DLD1 (cell line): Measurements from ENCODE around the gene B9D2.

ENCODE experiments used
- in situ Hi-C: cut with HindIII; loops from 2 replicates; pipeline ENCODE4 v1.10.0; 2017; ENCODE audit warnings: low sequenced_read_pairs

Gene B9D2

DNA sequence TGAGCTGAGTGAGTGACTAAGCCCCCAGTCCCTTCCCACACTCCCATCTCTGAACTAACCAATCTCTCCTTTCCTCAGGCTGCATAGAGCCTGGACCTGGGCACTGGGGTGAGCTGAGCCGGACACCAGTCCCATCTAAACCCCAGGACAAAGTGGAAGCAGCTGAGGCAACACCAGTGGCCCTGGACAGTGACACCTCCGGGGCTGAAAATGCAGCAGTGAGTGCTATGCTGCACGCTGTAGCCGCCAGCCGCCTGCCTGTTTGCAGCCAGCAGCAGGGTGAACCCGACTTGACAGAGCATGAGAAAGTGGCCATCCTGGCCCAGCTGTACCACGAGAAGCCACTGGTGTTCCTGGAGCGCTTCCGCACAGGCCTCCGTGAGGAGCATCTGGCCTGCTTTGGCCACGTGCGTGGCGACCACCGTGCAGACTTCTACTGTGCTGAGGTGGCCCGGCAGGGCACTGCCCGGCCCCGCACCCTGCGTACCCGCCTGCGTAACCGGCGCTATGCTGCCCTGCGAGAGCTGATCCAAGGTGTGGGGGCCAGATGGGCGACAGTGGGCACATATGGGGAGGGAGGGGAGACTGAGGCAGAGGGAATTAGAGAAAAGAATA lies 47.5 kb downstream of the B9D2 start:
- in situ Hi-C loops: no loop called here

DNA sequence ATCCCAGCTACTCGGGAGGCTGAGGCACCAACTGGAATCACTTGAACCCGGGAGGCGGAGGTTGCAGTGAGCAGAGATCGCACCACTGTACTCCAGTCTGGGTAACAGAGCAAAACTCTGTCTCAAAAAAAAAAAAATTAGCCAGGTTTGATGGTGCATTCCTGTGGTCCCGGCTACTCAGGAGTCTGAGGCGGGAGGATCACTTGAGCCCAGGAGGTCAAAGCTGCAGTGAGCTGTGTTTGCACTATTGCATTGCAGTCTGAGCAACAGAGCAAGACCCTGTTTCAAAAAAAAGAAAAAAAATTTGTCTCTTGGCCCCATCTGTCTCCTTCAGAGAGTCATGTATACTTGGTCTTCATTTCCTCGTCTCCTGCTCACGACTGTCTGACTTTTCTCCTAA lies 52.3 kb downstream of the B9D2 start:
- in situ Hi-C loops: no loop called here

DNA sequence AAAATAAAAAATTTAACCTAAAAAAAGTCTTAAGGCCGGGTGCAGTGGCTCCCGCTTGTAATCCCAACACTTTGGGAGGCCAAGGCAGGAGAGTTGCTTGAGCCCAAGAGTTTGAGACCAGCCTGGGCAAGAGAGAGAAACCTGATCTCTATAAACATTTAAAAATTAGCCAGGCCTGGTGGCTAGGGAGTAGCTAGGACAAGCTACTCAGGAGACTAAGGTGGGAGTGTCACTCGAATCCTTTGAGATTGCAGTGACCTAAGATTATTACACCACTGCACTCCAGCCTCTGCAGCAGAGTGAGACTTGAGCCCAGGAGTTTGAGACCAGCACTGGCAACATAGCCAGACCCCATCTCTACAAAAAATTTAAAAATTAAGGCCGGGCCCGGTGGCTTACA lies 52.9 kb downstream of the B9D2 start:
- in situ Hi-C loops: no loop called here

DNA sequence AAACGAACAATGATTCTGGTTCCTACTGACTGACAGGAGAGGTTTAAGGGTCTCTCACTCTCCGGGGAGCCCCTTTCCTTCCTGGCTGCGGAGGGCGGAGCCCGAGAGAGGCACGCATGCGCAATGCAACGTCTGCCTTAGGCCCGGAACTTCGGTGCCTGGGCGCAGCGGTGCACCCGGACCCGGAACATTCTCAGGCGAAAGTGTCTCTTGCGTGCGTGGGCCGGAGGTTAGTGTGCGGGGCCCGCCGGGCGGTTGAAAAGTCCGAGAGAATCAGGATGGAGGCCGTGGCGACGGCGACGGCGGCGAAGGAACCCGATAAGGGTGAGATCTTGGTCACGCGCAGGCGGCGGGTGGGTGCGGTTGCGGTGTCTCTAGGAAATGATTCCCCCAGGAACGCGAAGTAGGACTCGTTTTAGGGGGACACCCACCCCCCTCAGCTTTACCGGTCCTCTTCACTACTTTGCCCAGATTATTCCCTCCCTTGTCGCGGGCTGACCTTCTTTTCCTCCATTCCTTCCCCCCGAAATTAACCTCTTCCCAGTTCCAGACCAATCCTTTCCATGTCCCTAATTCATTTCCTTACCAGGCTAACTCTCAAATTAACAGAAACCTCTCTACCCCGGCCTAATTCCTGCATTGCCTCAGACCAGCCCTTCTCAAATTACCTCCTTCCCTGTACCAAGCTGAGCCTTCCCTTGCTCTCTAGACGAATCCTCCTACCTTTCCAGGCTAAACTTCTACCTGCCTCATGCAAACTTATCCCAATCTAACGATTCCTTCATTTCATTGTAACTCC lies 53.7 kb downstream of the B9D2 start, which contains the start of gene CCDC97:
Gene CCDC97 (plus strand): TSS at position 140 of the 799 bp plus-strand sequence. CDS start 139 bp downstream, at position 279.
- in situ Hi-C loops: no loop called here

DNA sequence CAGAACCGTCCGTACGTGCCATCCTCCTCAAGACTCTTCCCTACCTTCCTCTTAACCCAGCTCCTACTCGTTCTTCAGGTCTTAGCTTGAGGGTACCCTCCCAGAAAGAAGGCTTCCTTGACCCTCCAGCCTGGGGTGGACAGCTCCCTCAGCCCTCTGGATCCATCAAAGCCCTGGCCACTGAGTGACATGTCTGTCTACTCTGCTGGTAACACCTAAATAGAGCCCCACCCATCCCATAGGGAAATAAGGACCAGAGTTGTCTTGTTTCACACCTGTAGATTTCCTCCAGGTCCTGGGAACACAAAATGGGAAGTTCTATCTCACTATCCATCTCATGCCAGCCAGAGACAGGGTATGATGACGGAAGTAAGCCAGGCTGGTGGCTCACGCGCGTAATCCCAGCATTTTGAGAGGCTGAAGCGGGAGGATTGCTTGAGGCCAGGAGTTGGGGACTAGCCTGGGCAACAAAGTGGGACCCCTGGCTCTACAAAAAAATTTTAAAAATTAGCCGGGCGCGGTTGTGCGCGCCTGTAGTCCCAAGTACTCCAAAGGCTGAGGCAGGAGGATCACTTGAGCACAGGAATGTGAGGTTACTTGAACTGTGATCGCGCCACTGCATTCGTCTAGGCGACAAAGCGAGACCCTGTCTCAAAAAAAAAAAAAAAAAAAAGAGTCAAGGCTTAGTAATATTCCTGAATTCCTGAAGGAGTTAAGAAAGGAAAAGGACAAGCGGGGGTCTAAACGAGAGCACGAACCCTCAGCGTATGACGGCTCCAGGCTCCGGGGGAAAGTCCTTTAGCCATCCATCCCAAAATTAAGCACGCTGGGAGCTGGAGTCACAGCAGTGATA lies 54.5 kb downstream of the B9D2 start:
- in situ Hi-C loops: no loop called here

DNA sequence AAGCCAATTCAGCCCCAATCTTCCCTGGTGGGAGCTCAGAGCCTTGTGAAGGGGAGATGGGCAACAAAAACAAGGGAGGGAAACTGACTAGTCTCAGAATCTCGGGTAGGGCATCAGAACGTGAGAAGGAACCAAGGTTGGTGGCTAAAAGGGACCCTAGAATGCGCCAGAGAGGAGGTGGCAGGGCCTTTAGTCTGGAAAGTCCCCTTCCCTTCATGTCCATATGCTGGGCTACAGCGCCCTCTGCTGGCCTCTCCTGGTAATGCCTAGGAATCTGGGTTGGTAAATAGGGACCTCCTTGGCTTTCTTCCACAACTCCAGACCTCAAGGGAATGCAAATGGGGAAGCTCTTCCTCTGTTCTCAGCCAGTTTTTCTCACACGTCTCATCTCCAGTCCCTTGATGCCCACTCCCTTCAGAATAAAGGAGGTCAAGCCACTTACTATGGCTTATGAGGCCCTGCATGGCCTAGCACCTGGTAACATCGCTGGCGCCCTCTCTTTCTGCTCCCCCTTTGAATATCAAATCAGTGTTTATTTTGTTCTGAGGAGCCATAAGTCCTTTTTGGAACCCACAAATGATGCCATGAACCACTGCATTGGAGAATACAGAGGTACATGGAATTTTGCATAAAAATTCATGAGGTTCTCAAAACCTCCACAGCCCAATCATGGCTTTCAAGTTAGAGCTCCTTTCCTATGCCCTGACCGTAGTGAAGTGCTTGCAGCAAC lies 55.3 kb downstream of the B9D2 start:
- in situ Hi-C loops: no loop called here

DNA sequence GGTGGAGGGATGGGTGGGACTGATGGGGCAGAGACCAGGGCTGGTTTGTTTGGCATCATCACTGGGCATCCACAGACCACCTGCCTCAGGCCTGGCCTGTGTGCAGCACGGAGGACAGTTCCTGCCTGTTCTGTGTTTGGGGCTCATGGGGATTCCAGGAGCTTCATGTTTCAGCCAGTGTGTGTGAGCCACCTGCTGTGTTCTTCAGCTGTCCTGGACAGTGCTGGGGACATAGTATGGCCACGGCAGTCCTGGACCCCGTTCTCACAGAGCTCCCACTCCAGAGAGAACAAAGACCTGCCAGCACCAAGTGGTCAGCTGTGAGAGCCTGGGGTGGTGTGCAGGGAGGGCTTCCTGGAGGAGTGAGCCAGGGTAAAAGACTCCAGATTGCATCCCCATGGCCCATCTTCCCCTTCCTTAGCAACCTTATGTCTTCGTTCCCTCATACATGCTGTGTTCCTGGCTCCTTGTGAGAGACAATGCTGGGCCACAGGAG lies 55.9 kb downstream of the B9D2 start:
- in situ Hi-C loops: no loop called here

DNA sequence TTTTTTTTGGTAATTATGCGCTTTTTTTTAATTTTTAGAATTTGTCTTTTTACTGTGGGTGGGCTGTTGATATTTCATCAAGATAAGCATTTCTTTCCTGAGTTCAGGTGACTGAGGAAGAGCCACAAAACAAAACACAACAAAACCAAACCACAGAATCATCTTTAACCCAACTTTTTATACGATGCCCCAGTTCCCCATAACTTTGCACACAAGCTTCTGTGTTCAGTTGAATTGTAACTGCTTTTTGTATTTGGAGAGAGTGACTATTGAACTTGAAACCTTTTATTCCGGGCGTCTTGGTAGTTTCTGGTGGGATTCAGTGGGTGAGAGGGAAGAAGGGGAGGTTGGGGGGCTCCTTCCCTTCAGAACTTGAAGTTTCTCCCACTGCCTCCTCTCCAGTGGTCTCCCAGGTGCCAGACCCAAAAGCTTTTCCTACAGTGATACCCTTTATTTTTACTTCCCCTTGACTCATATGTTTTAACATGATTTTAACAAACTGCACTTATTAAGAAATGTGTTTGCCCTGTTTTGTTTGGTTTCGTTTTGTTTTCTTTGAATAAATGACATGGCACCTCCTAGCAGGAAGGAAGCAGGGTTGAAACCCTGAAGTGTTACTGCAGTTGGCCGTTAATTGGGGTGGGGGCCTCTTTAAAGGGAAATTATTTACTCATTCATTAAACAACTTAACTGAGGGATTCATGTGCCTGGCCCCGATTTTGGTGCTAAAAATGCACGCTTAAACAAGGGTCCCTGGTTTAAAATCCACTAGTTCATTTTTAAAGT lies 56.7 kb downstream of the B9D2 start:
- in situ Hi-C loops: no loop called here

DNA sequence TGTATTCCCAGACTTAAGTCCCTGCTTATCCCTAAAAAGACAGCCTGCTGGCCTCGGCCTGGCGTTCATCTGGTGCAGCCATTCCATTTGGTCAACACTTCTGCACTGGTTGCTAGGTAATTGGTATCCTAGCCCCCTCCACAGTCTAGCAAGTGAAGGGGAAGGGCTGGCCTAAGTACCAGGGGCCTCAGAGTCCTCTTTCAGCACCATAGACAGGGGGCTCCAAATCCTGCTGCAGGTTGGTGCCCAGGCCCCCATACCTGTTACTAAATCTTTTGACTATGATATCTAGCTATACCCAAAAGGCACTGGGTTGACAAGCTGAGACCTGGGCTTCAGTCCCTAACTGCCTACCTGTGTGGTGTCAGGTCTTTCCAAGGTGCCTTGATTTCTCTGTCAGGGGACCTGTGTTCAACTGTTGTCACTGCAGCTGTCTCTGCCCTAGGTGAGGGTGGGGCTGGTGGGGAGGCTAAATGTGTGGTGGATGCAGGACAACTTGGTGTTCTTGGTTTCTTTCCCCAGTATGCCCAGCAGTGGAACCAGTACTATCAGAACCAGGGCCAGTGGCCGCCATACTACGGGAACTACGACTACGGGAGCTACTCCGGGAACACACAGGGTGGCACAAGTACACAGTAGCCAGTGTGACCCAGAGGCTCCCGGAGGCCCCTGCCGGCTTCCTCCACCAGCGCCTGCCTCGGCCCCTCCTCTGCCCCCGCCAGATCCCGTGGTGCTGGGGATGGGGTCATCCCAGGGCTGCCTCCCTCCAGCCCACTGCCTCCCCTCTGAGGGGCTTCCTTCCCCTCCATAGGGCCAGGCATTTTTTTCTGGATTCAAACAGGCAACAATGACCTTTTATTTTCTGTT lies 57.8 kb downstream of the B9D2 start:
- in situ Hi-C loops: no loop called here

DNA sequence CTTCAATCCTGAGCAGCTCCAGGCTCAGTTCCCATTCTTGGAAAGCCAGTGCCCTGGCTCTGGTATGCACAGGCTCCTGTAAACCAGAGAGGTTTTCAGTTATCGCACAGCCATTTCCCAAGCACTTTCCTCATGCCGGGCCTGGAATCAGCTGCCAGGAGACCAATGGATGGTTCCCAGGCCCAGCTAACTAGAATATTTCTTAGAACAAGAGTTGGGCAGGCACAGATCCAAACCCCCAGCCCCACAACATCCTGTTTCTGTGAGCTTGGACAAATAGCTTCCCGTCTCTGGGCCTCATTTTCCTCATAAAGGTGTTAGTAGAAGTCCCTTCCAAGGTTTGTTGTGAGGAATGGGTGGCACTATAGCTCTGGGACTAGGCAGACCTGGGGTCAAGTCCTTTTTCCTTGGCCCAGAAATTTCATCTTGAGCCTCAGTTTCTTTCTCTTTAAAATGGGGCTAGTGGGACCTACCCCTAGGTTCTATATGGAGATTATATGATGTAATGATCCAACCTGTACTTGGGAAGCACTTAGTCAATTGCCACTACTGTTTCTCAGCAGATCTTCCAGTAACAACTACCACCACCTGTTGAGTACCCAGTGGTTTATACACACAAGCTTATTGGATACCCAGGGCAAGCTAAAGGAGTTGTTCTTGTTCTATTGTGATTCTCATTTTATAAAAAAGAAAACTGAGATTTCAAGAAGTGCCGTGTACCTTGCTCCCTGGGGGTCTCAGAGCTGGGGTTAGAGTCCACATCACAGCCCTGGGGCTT lies 59.1 kb downstream of the B9D2 start:
- in situ Hi-C loops: no loop called here
